Chondrocyte (in vitro differentiated cells): ENCODE data around the gene TSR3. TPM values are rescaled to one million over a fixed set of nuclear protein-coding genes. Genes with fewer than 3 reads are reported as not detected.
A peak's percentile ranks its signal among the peaks of the same experiment; 100 is the strongest.

ENCODE experiments used
- DNase-seq: peaks from one replicate; pipeline ENCODE4 v3.0.0; 2021; ENCODE audit warnings: mixed read lengths, low spot score
- H3K27ac Mint-ChIP-seq: one replicate; pipeline ENCODE4 v1.8.0; 2021; ENCODE audit warnings: mild to moderate bottlenecking, moderate library complexity, mixed read lengths; ENCODE audit not compliant: unreplicated experiment
- H3K27me3 Mint-ChIP-seq: 2 replicates; pipeline ENCODE4 v1.8.0; 2021; ENCODE audit warnings: low read depth, mixed read lengths
- H3K36me3 Mint-ChIP-seq: 2 replicates; pipeline ENCODE4 v1.8.0; 2021; ENCODE audit warnings: low read depth, mixed read lengths
- H3K4me1 Mint-ChIP-seq: 2 replicates; pipeline ENCODE4 v1.8.0; 2021; ENCODE audit warnings: low read depth, mild to moderate bottlenecking, mixed read lengths
- H3K4me3 Mint-ChIP-seq: one replicate; pipeline ENCODE4 v1.8.0; 2021; ENCODE audit warnings: mild to moderate bottlenecking, moderate library complexity, mixed read lengths; ENCODE audit not compliant: unreplicated experiment
- H3K9me3 Mint-ChIP-seq: 2 replicates; pipeline ENCODE4 v1.8.0; 2021; ENCODE audit warnings: low read depth, mixed read lengths
- total RNA-seq: library from RNA; stranded (reverse); gene quantifications from 3 replicates; pipeline ENCODE4 v1.2.1, GENCODE V29; 2021
- TF ChIP-seq, protein P1 (sequence below): fragments of 200-600 bp; sonication (generic); IDR thresholded peaks from 2 replicates; pipeline ENCODE4 v1.5.0; 2021; ENCODE audit warnings: antibody characterized with exemption, mild to moderate bottlenecking, moderate library complexity

Gene TSR3
- total RNA-seq, 1 donor from 2014 or later: 56.0 TPM

DNA sequence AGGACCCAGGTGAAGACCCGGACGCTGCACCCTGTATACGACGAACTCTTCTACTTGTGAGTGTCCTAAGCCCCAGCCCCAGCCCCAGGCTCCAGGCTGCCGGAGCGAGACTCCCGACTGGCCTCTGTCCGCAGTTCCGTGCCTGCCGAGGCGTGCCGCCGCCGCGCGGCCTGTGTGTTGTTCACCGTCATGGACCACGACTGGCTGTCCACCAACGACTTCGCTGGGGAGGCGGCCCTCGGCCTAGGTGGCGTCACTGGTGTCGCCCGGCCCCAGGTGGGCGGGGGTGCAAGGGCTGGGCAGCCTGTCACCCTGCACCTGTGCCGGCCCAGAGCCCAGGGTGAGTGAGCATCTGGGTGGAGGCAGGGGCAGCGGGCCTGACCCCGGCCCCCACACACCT, 3.7 kb downstream of the TSR3 start:
- no peaks in the 10 kb centered on the region for H3K9me3 Mint-ChIP-seq
- H3K4me3 Mint-ChIP-seq: no peak overlapping the region
- peaks cover 2% of the 10 kb centered on the region for H3K36me3 Mint-ChIP-seq
- TF ChIP-seq, protein P1, sequence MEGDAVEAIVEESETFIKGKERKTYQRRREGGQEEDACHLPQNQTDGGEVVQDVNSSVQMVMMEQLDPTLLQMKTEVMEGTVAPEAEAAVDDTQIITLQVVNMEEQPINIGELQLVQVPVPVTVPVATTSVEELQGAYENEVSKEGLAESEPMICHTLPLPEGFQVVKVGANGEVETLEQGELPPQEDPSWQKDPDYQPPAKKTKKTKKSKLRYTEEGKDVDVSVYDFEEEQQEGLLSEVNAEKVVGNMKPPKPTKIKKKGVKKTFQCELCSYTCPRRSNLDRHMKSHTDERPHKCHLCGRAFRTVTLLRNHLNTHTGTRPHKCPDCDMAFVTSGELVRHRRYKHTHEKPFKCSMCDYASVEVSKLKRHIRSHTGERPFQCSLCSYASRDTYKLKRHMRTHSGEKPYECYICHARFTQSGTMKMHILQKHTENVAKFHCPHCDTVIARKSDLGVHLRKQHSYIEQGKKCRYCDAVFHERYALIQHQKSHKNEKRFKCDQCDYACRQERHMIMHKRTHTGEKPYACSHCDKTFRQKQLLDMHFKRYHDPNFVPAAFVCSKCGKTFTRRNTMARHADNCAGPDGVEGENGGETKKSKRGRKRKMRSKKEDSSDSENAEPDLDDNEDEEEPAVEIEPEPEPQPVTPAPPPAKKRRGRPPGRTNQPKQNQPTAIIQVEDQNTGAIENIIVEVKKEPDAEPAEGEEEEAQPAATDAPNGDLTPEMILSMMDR: no peak
- H3K27me3 Mint-ChIP-seq: peaks cover 2% of the 10 kb centered on the region
- DNase-seq: no peak
- peaks cover 29% of the 10 kb centered on the region for H3K4me1 Mint-ChIP-seq
- H3K27ac Mint-ChIP-seq: no peak overlapping the region

DNA sequence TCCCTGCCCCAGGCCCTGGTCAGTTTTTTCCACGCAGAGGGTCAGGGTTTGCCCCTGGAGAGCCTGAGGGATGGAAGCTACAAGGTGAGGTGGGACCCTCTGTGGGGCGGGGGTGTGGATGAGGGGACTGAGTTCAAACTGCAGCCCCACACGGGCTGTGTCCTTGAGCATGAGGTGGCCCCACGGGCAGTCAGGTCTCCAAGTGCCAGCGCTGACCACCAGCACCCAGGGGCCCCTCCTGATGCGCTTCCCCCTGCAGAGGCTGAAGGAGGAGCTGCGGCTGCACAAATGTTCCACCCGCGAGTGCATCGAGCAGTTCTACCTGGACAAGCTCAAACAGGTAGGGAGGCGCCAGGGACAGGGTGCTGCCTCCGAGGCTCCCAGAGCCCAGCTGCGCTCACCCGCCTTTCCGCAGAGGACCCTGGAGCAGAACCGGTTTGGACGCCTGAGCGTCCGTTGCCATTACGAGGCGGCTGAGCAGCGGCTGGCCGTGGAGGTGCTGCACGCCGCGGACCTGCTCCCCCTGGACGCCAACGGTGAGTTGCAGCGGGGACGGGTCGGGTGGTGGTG, 4.3 kb downstream of the TSR3 start:
- Mint-ChIP-seq H3K27me3 (peaks cover 2% of the 10 kb centered on the region), H3K4me3 (no peak overlapping the region), H3K9me3 (no peaks in the 10 kb centered on the region), H3K36me3 (peaks cover 2% of the 10 kb centered on the region), H3K27ac (no peak overlapping the region), H3K4me1 (peaks cover 29% of the 10 kb centered on the region)
- no peak for DNase-seq
- TF ChIP-seq, protein P1: no peak

DNA sequence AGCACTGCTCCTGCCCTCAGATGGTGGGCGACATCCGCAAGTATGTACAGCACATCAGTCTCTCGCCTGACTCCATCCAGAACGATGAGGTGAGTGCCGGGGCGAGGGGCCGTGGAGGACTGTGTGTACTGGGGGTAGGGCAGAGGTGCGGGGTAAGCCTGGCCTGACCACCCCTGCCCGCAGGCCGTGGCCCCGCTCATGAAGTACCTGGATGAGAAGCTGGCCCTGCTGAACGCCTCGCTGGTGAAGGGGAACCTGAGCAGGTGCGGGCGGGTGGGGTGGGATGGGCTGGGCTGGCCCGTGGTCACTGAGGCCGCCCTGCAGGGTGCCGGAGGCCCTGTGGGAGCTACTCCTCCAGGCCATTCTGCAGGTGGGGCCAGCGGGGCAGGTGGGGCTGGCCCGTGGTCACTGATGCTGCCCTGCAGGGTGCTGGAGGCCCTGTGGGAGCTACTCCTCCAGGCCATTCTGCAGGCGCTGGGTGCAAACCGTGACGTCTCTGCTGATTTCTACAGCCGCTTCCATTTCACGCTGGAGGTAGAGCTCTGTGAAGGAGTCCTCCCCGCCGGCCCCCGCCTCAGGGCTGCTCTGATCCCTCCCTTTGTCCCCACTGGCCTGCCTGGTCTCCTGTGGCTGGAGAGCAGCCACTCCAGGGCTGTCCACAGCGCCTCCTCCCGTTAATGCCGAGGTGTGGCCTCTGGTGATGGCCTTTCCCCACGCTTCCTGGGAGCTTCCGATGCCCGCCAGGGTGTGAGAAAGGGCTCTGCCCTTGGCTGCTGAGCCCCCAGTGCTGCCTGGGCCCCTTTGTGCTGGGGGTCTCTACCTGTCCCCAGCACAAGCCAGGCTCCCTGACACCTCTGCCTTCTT, 5.0 kb downstream of the TSR3 start:
- Mint-ChIP-seq H3K4me1 (peaks cover 27% of the 10 kb centered on the region), H3K27ac (no peak overlapping the region), H3K36me3 (peaks cover 2% of the 10 kb centered on the region), H3K27me3 (peaks cover 2% of the 10 kb centered on the region), H3K9me3 (no peaks in the 10 kb centered on the region), H3K4me3 (no peak overlapping the region)
- DNase-seq: no peak
- TF ChIP-seq, protein P1: peak; percentile 53

GRCh38 chr16:1345651-1346421, 5.8 kb downstream of the TSR3 start:
- H3K27me3 Mint-ChIP-seq: peaks cover 2% of the 10 kb centered on the region
- H3K9me3 Mint-ChIP-seq: no peaks in the 10 kb centered on the region
- no peak overlapping the region for H3K4me3 Mint-ChIP-seq
- no peak overlapping the region for H3K27ac Mint-ChIP-seq
- DNase-seq: no peak
- TF ChIP-seq, protein P1: no peak
- peaks cover 23% of the 10 kb centered on the region for H3K4me1 Mint-ChIP-seq
- H3K36me3 Mint-ChIP-seq: peaks cover 2% of the 10 kb centered on the region

- TF ChIP-seq, protein P1: no peak
- H3K36me3 Mint-ChIP-seq: peaks cover under 1% of the 10 kb centered on the region
- no peak overlapping the region for H3K27ac Mint-ChIP-seq
- H3K4me1 Mint-ChIP-seq: peaks cover 16% of the 10 kb centered on the region
- H3K27me3 Mint-ChIP-seq: peaks cover 5% of the 10 kb centered on the region
- no peak for DNase-seq
- no peaks in the 10 kb centered on the region for H3K9me3 Mint-ChIP-seq
- H3K4me3 Mint-ChIP-seq: no peak overlapping the region
Measured at GRCh38 chr16:1345087-1345486, 6.6 kb downstream of the TSR3 start.
